HG03039 (cell line): Measurements from ENCODE around the gene OR8I2.
"Not testable (repeated sequence)": the region's sequence is repeated elsewhere in the genome, so short reads cannot be mapped to it uniquely, and the experiment has no call there.

Experiments
- ATAC-seq: cut with Tn5 transposase; IDR thresholded peaks from one replicate; pipeline ENCODE4 v1.9.1; 2021; ENCODE audit warnings: mild to moderate bottlenecking, moderate library complexity; ENCODE audit not compliant: unreplicated experiment

The OR8I2 gene

DNA sequence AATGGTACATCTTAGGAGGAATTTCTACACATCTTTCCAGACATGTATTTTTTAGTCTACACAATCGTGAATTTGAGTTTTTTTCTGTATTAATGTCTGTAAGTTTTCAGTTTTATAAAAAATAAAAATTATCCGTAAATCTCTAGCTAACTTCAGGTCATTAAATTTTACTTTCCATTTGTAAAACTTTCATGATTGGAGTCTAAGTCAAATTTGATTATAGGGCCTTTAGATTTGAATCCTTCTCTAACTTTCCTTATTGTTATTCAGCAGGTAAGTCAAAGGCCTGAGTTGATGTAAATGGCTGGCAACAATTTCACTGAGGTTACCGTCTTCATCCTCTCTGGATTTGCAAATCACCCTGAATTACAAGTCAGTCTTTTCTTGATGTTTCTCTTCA, at the start of gene OR8I2:
TSS of gene OR8I2 (plus strand) at position 301 of the 400 bp plus-strand sequence. CDS start at position 301, 0 bp downstream.
- no peak for ATAC-seq

DNA sequence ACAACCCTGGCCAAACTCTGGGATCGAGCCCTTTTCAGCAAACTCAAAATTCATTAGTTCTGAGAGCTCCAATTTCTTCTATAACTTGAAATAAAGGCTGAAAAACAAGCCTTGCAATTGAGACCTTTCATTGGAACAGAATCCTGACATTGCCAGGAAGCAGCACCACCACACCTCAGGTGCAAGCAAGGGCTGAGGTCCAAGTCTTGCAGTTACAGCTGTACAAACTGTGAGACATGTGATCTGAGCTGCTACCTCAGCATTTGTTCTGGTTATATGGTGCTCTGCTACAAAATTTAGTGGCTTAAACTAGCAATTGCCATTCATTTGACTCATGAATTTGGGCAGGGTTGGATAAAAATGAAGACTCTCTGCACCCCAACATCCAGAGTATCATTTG, 47.6 kb upstream of the OR8I2 start:
- no peak for ATAC-seq

DNA sequence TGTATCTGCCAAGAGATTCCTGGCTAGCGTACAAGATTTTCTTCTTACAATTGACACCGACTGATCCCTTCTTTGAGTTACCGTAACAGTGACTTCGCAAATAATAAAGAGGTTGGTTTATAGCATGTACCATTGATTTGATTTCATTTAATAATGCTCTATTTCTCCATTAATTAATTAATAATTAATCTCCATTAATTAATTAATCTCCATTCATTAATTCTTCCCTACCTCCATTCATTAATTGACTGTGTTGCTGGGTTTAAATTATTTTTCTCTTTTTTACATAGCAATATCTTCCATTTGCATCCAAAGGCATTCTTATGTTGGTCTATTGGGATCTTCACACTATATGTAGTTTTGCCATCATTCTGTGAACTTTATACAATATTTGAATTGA, 44.6 kb upstream of the OR8I2 start:
- ATAC-seq, result no peak

DNA sequence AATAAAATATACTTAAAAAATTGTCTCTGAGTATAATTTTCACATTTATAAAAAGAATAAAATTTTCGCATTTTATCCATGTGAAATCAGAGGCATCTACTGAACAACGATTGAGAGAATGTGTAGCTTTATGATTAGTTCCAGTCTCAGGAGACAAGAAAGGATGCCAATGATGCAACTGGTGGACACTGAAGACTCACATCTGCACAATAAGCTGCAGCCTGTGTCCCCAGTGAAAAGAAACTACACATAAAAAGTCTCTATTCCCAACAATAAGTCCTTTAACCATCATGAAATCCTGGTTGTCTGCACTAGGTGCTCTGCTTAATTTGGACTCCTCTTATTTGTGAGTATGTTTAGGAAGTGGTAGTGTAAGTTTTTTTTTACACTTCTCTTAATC, 43.6 kb upstream of the OR8I2 start:
- ATAC-seq, result no peak

DNA sequence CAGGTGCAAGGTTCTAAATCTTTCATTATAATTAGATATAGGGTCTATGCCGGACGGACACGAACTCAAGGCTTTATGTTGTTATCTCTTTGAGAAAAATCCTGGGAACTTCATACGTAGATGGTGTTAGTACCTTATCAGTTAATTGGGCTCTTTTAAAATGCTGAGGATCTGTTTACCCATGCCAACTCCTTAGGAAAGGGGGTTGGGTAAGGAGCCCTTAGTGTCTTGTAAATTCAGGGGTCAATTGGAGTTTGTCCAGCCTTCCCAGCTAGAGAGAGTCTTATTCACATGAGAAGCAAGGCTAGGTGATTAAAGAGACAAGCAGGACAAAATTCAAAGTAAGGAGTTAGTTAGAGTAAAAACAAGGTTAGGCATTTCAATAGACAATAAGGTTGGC, 36.7 kb upstream of the OR8I2 start:
- not testable (repeated sequence) for ATAC-seq

DNA sequence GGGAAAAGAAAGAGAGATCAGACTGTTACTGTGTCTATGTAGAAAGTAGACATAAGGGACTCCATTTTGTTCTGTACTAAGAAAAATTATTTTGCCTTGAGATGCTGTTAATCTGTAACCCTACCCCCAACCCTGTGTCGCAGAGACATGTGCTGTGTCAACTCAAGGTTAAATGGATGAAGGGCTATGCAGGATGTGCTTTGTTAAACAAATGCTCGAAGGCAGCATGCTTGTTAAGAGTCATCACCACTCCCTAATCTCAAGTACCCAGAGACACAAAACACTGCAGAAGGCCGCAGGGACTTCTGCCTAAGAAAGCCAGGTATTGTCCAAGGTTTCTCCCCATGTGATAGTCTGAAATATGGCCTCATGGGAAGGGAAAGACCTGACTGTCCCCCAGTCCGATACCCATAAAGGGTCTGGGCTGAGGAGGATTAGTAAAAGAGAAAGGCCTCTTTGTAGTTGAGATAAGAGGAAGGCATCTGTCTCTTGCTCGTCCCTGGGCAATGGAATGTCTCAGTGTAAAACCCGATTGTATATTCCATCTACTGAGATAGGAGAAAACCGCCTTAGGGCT, 35.4 kb upstream of the OR8I2 start:
- ATAC-seq, result not testable (repeated sequence)

DNA sequence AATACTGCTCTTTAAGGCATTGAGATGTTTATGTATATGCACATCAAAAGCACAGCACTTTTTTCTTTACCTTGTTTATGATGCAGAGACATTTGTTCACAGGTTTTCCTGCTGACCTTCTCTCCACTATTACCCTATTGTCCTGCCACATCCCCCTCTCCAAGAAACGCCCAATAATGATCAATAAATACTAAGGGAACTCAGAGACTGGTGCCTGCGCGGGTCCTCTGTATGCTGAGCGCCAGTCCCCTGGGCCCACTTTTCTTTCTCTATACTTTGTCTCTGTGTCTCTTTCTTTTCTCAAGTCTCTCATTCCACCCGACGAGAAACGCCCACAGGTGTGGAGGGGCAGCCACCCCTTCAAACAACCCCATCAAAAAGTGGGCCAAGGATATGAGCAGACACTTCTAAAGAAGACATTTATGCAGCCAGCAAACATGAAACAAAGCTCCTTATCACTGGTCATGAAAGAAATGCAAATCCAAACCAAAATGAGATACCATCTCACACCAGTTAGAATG, 34.8 kb upstream of the OR8I2 start:
- ATAC-seq, result not testable (repeated sequence)

DNA sequence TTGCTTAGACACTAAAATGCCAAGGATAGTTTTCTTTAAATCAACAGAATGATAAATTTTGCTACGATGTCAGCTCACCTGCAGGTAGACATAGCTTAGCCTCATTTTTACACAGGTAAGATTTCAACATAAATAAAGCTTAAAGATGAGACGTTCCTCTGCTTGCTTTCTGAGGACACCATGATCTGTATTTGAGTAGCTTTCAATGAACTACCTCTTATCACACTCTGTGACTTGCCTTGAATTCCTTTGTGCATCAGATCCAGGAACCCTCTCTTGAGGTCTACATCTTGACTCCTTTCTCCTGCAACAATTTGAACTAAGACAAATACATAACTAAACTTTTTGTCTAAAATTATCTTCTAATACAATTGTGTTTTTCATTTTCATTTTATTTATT, 26.1 kb upstream of the OR8I2 start:
- ATAC-seq, result no peak

DNA sequence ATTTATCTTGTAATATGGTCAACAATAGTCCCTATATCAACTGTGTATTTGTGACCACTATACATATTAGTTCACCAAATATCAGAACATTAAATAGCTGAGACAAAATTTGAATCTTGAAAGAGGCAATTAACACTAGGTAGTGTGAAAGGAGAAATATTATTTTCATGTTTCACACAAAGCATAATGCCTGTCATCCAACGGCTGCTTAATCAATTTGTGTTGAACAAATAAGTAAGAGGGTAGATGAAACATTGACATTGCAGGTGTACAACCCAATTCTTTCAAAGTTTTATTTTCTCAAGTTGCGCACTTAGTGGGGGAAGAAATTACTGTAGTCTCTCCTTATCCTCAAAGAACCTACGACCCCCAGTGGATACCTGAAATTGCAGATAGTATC, 3.4 kb upstream of the OR8I2 start:
- ATAC-seq, result no peak

DNA sequence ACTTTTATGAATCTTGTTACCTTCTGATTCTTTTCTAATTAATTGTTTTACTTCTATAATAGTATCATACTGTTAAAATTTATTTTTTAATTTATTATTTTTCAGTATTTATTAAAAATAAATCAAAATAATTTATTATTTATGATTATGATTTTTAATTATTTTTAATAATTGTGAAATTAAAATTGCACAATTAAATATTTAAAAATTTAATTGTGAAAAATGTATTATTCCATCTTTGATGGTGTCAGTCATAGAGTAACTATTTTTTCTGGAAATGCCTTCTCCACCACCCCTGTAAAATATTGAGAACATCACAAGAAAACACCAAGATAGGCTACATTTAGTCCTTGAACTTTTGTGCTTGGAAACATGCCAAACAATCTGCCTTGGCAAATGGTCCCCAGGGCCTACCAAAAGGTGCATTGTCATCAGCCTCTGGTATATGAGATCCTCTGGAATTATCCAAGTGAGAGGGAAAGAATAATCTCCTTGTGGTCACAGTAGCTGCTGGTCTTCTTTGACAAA, 10.2 kb downstream of the OR8I2 start, which contains the start of gene OR8H2:
TSS of gene OR8H2 (plus strand) at position 478 of the 528 bp plus-strand sequence. CDS start 1,356 bp downstream, outside the sequence.
- no peak for ATAC-seq

DNA sequence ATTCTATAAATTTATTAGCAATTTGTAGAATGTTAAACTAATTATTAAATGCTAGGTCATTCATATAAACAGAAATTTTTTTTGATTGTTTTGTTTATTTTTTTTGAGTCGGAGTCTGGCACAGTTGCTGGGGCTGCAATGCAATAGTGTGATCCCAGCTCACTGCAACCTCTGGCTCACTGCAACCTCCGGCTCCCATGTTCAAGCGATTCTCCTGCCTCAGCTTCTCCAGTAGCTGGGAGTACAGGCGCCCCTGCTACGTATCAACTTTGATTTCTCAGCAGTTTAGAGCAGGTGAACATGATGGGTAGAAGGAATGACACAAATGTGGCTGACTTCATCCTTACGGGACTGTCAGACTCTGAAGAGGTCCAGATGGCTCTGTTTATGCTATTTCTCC, 29.0 kb downstream of the OR8I2 start, which contains the start of gene OR8H3:
TSS of gene OR8H3 (plus strand) at position 301 of the 400 bp plus-strand sequence. CDS start at position 301, 0 bp downstream.
- no peak for ATAC-seq

DNA sequence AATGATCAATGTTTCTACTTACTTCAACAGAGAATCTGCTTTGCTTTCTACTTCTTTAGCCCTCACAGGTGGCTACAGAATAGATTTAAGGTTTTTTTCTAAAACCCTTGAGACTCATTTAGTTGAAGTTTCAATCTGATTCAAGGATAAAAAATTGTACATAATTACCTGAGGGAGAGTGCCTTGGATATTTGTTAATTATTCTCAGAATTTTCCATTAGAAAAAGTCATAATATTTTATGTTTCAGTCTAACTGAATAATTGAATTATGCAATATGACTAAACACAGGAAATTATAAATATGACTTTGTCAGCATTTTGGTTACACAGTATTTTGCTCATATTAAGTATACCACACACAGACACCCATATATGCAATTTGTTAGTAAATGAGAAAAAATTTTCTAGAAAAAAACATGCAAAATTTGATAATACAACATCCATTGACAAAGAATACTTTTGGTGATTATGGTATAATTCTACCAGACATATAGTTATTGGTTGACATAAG, 47.1 kb downstream of the OR8I2 start, which contains the start of gene OR8J3:
TSS of gene OR8J3 (minus strand) at position 51 of the 511 bp plus-strand sequence. CDS start 2,483 bp downstream, outside the sequence.
- no peak for ATAC-seq

DNA sequence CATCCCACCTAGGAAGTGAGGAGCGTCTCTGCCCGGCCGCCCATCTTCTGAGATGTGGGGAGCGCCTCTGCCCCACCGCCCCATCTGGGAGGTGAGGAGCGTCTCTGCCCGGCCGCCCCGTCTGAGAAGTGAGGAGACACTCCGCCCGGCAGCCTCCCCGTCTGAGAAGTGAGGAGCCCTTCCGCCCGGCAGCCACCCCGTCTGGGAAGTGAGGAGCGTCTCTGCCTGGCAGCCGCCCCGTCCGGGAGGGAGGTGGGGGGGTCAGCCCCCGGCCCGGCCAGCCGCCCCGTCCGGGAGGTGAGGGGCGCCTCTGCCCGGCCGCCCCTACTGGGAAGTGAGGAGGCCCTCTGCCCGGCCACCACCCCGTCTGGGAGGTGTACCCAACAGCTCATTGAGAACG, 50.6 kb downstream of the OR8I2 start:
- not testable (repeated sequence) for ATAC-seq
